GM12872 (cell line): ENCODE results near the gene NFKB1.

ENCODE experiments used
- CTCF ChIP-seq: IDR thresholded peaks from 3 replicates; pipeline ENCODE4 v1.5.1; 2011; ENCODE audit warnings: low read depth, mild to moderate bottlenecking, low read length, moderate library complexity; ENCODE audit not compliant: insufficient read depth

The NFKB1 gene

GRCh38 chr4:102593147-102593546, 92.0 kb downstream of the NFKB1 start:
- TF ChIP-seq CTCF = no peak

- TF ChIP-seq CTCF = no peak
Observed at GRCh38 chr4:102594000-102594399, 92.8 kb downstream of the NFKB1 start.

GRCh38 chr4:102596532-102596931, 95.4 kb downstream of the NFKB1 start:
- TF ChIP-seq CTCF = no peak

GRCh38 chr4:102598086-102598761, 97.1 kb downstream of the NFKB1 start:
- TF ChIP-seq CTCF = no peak

GRCh38 chr4:102598762-102599374, 97.7 kb downstream of the NFKB1 start:
- TF ChIP-seq CTCF = no peak

- no peak for TF ChIP-seq CTCF
Observed at GRCh38 chr4:102599455-102599854, 98.3 kb downstream of the NFKB1 start.

GRCh38 chr4:102599886-102600285, 98.7 kb downstream of the NFKB1 start:
- no peak for TF ChIP-seq CTCF
